H1 (cell line): ENCODE data around the gene TIAM2. TPM values are rescaled to one million over a fixed set of nuclear protein-coding genes. Genes with fewer than 3 reads are reported as not detected.
A peak's percentile ranks its signal among the peaks of the same experiment; 100 is the strongest.

ENCODE experiments used
- CTCF ChIA-PET: fragments of 300-600 bp; sonication (Branson Sonifier 250); formaldehyde crosslinking; loops from one replicate; lab custom pipeline; 2021; ENCODE audit not compliant: partially characterized antibody; lab: Charles Lee
- POLR2A ChIA-PET: fragments of 300-600 bp; sonication (Branson Sonifier 250); formaldehyde crosslinking; loops from one replicate; lab custom pipeline; 2021; ENCODE audit warnings: inconsistent platforms; ENCODE audit not compliant: partially characterized antibody; lab: Charles Lee
- DNase-seq, 2 experiments: peaks; one replicate each; pipeline versions ENCODE4 v3.0.0 to v3.0.0-alpha.2; 2010 to 2022; ENCODE audit warnings: low spot score in 2 of 2, low read depth in 1 of 2, mixed read lengths in 1 of 2
- FAIRE-seq: peaks from 2 replicates; lab custom pipeline; 2011; peaks lifted over from hg19 to GRCh38; lab: Jason Lieb, UNC
- H2AFZ ChIP-seq: 2 replicates; pipeline ENCODE4 v1.8.1; 2012; ENCODE audit warnings: low read length, inconsistent platforms
- H2AK5ac ChIP-seq: 2 replicates; pipeline ENCODE4 v1.6.1; 2013; ENCODE audit warnings: low read depth, low read length
- H2BK120ac ChIP-seq: replicated peaks from 2 replicates; pipeline ENCODE3; 2013; ENCODE audit warnings: low read depth, low read length, inconsistent platforms
- H2BK12ac ChIP-seq: 2 replicates; pipeline ENCODE4 v1.6.1; 2013; ENCODE audit warnings: low read depth, low read length
- H2BK15ac ChIP-seq: 2 replicates; pipeline ENCODE4 v1.6.1; 2013; ENCODE audit warnings: low read length
- H2BK20ac ChIP-seq: 2 replicates; pipeline ENCODE4 v1.6.1; 2013; ENCODE audit warnings: low read length
- H2BK5ac ChIP-seq: 2 replicates; pipeline ENCODE4 v1.6.1; 2013; ENCODE audit warnings: low read depth, low read length
- H3K14ac ChIP-seq: 2 replicates; pipeline ENCODE4 v1.6.1; 2013; ENCODE audit warnings: inconsistent platforms; ENCODE audit not compliant: insufficient read length
- H3K18ac ChIP-seq: 2 replicates; pipeline ENCODE4 v1.6.1; 2013; ENCODE audit warnings: low read length; ENCODE audit errors: extremely low read depth
- H3K23ac ChIP-seq: 2 replicates; pipeline ENCODE4 v1.6.1; 2013; ENCODE audit warnings: inconsistent platforms; ENCODE audit not compliant: insufficient read length
- H3K23me2 ChIP-seq: 2 replicates; pipeline ENCODE4 v1.6.1; 2013; ENCODE audit warnings: low read depth, low read length
- H3K27ac ChIP-seq: 2 replicates; pipeline ENCODE4 v1.6.1; 2011; ENCODE audit warnings: low read depth, low read length, inconsistent platforms
- H3K27me3 ChIP-seq, 4 experiments: replicated peaks in 1 of 4; 1 replicate in 1 of 4; 2 replicates in 3 of 4; pipeline versions ENCODE4 v1.6.1 to v1.8.1; 2011 to 2013; ENCODE audit warnings: low read length in 3 of 4, mild to moderate bottlenecking in 3 of 4, inconsistent platforms in 2 of 4, mixed read lengths in 2 of 4, moderate library complexity in 1 of 4; ENCODE audit not compliant: control insufficient read depth in 3 of 4, insufficient read depth in 3 of 4; ENCODE audit errors: extremely low read depth in 1 of 4
- H3K36me3 ChIP-seq, 4 experiments: 2 replicates each; pipeline versions ENCODE4 v1.6.1 to v1.8.1; 2011 to 2013; ENCODE audit warnings: mild to moderate bottlenecking in 4 of 4, low read length in 3 of 4, moderate library complexity in 2 of 4, control low read depth in 1 of 4, inconsistent platforms in 1 of 4; ENCODE audit not compliant: insufficient read depth in 4 of 4, control insufficient read depth in 2 of 4
- H3K4ac ChIP-seq: replicated peaks from 2 replicates; pipeline ENCODE3; 2013; ENCODE audit warnings: low read length, low read depth, mixed read lengths, inconsistent platforms; ENCODE audit not compliant: insufficient read length
- H3K4me1 ChIP-seq, 4 experiments: replicated peaks in 1 of 4; 1 replicate in 1 of 4; 2 replicates in 3 of 4; pipeline versions ENCODE4 v1.6.1 to v1.8.1; 2011 to 2013; ENCODE audit warnings: low read length in 3 of 4, inconsistent platforms in 2 of 4, mixed read lengths in 1 of 4; ENCODE audit not compliant: insufficient read depth in 4 of 4, control insufficient read depth in 3 of 4
- H3K4me2 ChIP-seq, 2 experiments: 2 replicates each; pipeline versions ENCODE4 v1.6.1 to v1.8.1; 2011 to 2013; ENCODE audit warnings: low read depth in 2 of 2, low read length in 2 of 2, control low read depth in 1 of 2, inconsistent platforms in 1 of 2, mild to moderate bottlenecking in 1 of 2; ENCODE audit not compliant: insufficient read depth in 1 of 2
- H3K4me3 ChIP-seq, 4 experiments: fragments of 200-600, 300-600 bp in 1 of 4; sonication (generic), shearing (Covaris generic), sonication (Bioruptor Twin) in 1 of 4; 2 replicates each; pipeline versions ENCODE4 v1.5.1 to v1.8.1; 2011 to 2016; ENCODE audit warnings: low read length in 4 of 4, low read depth in 3 of 4, control low read depth in 2 of 4, inconsistent platforms in 2 of 4, mild to moderate bottlenecking in 2 of 4, mixed read lengths in 1 of 4, moderate library complexity in 1 of 4; ENCODE audit not compliant: insufficient read depth in 2 of 4; ENCODE audit errors: extremely low read depth in 1 of 4
- H3K56ac ChIP-seq: replicated peaks from 2 replicates; pipeline ENCODE3; 2013; ENCODE audit warnings: low read depth, mild to moderate bottlenecking, mixed read lengths, low read length, inconsistent platforms; ENCODE audit not compliant: insufficient read length
- H3K79me1 ChIP-seq: 2 replicates; pipeline ENCODE4 v1.6.1; 2013; ENCODE audit warnings: low read depth, low read length, control low read depth
- H3K79me2 ChIP-seq, 2 experiments: 2 replicates each; pipeline versions ENCODE4 v1.6.1 to v1.8.1; 2012 to 2013; ENCODE audit warnings: low read length in 2 of 2, mild to moderate bottlenecking in 2 of 2, inconsistent platforms in 1 of 2; ENCODE audit not compliant: insufficient read depth in 2 of 2, control insufficient read depth in 1 of 2
- H3K9ac ChIP-seq, 4 experiments: replicated peaks in 1 of 4; 1 replicate in 1 of 4; 2 replicates in 3 of 4; pipeline versions ENCODE4 v1.6.1 to v1.8.1; 2011 to 2013; ENCODE audit warnings: low read depth in 3 of 4, low read length in 3 of 4, control low read depth in 2 of 4, mild to moderate bottlenecking in 2 of 4, moderate library complexity in 2 of 4, inconsistent platforms in 1 of 4; ENCODE audit errors: extremely low read depth in 1 of 4
- H3K9me3 ChIP-seq, 2 experiments: 2 replicates each; pipeline versions ENCODE4 v1.6.1 to v1.8.1; 2012 to 2013; ENCODE audit warnings: mild to moderate bottlenecking in 2 of 2, moderate library complexity in 2 of 2, control low read depth in 1 of 2, inconsistent platforms in 1 of 2, low read depth in 1 of 2, low read length in 1 of 2, mixed read lengths in 1 of 2; ENCODE audit not compliant: insufficient read depth in 2 of 2
- H4K20me1 ChIP-seq, 2 experiments: replicated peaks in 1 of 2; 2 replicates each; pipeline versions ENCODE3 to v1.8.1; 2011 to 2013; ENCODE audit warnings: inconsistent platforms in 2 of 2, low read length in 2 of 2, mild to moderate bottlenecking in 1 of 2; ENCODE audit not compliant: insufficient read depth in 2 of 2, control insufficient read depth in 1 of 2
- H4K5ac ChIP-seq: 2 replicates; pipeline ENCODE4 v1.6.1; 2013; ENCODE audit warnings: low read length, low read depth, mixed read lengths, inconsistent platforms; ENCODE audit not compliant: insufficient read length
- H4K8ac ChIP-seq: 2 replicates; pipeline ENCODE4 v1.8.0; 2013; ENCODE audit warnings: mild to moderate bottlenecking, moderate library complexity, low read length, inconsistent platforms; ENCODE audit not compliant: insufficient read depth; ENCODE audit errors: extremely low read depth
- H4K91ac ChIP-seq: replicated peaks from 2 replicates; pipeline ENCODE3; 2013; ENCODE audit warnings: low read length, mixed read lengths, inconsistent platforms; ENCODE audit not compliant: insufficient read length
- ATF3 ChIP-seq: IDR thresholded peaks from 2 replicates; pipeline ENCODE4 v1.6.1; 2011; ENCODE audit warnings: low read depth, mild to moderate bottlenecking, low read length; ENCODE audit not compliant: insufficient read depth
- GABPA ChIP-seq: IDR thresholded peaks from 2 replicates; pipeline ENCODE4 v1.6.1; 2011; ENCODE audit warnings: mild to moderate bottlenecking, low read length, moderate library complexity, borderline replicate concordance; ENCODE audit not compliant: insufficient read depth
- GTF2F1 ChIP-seq: IDR thresholded peaks from 2 replicates; pipeline ENCODE4 v1.6.1; 2012; ENCODE audit warnings: low read depth, low read length, improper control_type of control experiment, borderline replicate concordance
- JUN ChIP-seq: IDR thresholded peaks from 2 replicates; pipeline ENCODE4 v1.6.1; 2011; ENCODE audit warnings: low read depth, mild to moderate bottlenecking, improper control_type of control experiment, low read length
- KDM4A ChIP-seq: IDR thresholded peaks from one replicate; pipeline ENCODE4 v1.7.1; 2012; ENCODE audit warnings: low read depth, mild to moderate bottlenecking, moderate library complexity, low read length, inconsistent platforms; ENCODE audit not compliant: severe bottlenecking
- RBBP5 ChIP-seq: IDR thresholded peaks from 2 replicates; pipeline ENCODE4 v1.7.1; 2012; ENCODE audit warnings: low read depth, mild to moderate bottlenecking, inconsistent platforms, low read length, moderate library complexity, borderline replicate concordance
- RXRA ChIP-seq: IDR thresholded peaks from 2 replicates; pipeline ENCODE4 v1.6.1; 2011; ENCODE audit warnings: low read depth, mild to moderate bottlenecking, low read length, moderate library complexity; ENCODE audit not compliant: insufficient read depth
- TAF1 ChIP-seq: IDR thresholded peaks from 2 replicates; pipeline ENCODE4 v1.6.1; 2011; ENCODE audit warnings: mild to moderate bottlenecking, low read depth, low read length
- WGBS, 2 experiments: shearing (Covaris generic) in 1 of 2; methylation state at CpG; one replicate each; pipeline versions ENCODE4 v1.1.6 to v1.1.7; 2013 to 2015; ENCODE audit warnings: low lambda C conversion rate in 2 of 2, mixed read lengths in 2 of 2, inconsistent platforms in 1 of 2, low coverage in 1 of 2, missing lambda C conversion rate in 1 of 2; ENCODE audit not compliant: insufficient replicate concordance in 2 of 2, insufficient coverage in 1 of 2, insufficient read length in 1 of 2; ENCODE audit errors: extremely low coverage in 1 of 2, missing lambda C conversion rate in 1 of 2; 5-methylcytosine and 5-hydroxymethylcytosine counted together
- polyA plus RNA-seq, 7 experiments: library from polyadenylated mRNA; depleted of rRNA in 3 of 7; stranded (reverse) in 5 of 7; unstranded in 2 of 7; fragments of >200 nt in 5 of 7; fragments of 200-250 nt in 2 of 7; gene quantifications; 1 replicate in 5 of 7; 2 replicates in 1 of 7; 4 replicates in 1 of 7; pipeline versions ENCODE4 v1.2.1 to v1.2.3, GENCODE V29; 2011 to 2013; ENCODE audit warnings: missing spikeins in 2 of 7, mixed read lengths in 2 of 7
- total RNA-seq: library from RNA; stranded (reverse); fragmentation: NEBNext Ultra II Directional; extraction: Animal tissue kit (Norgen Biotek cat#: 25700); gene quantifications from 2 replicates; pipeline ENCODE4 v1.2.1, GENCODE V29; 2021

The TIAM2 gene
- total and polyA plus RNA-seq, 2 of the 8 experiments (the other 6 are each of a cell fraction or from before 2014, with no cell fraction given), result 7.4 to 23.9 TPM

DNA sequence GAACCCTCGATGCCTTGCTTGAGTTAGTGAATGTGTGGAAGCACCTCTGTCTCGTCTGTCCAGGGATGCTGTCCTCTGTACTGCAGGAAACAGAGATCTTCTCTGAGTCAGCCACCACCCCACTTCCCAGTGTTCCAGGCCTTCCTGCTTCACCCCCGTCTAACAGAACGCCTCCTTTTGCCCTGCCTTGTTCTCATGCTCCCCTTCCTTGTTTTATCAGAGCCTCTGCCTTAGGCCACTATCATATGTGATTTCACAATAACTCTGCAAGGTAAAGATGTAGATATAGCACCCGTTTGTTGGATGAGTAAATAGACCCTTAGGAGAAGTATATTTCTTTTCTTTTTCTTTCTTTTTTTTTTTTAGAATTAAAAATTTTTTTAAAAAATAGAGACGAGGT, 162.0 kb downstream of the TIAM2 start:
- no peak overlapping the region for H2BK20ac ChIP-seq
- DNase-seq (no peak), FAIRE-seq (no peak)
- CTCF ChIA-PET, result no interaction called here
- H3K4ac ChIP-seq, result no peak overlapping the region
- no peak overlapping the region for H3K27ac ChIP-seq
- H4K20me1 ChIP-seq, result peaks cover 0 to 2% of the 10 kb centered on the region in 2 experiments
- POLR2A ChIA-PET, result no interaction called here
- no peaks in the 10 kb centered on the region; a peak in 1 of 4 replicates for H3K9me3 ChIP-seq
- no peak overlapping the region for H2AFZ ChIP-seq
- 89% methylated on average over 6 of the region's 6 CpGs; no CpG with 5 or more reads in 1 of the 2 experiments for WGBS, 2 experiments
- H3K79me1 ChIP-seq, result no peaks in the 10 kb centered on the region; the same call in 1 of the 2 replicates
- no peak overlapping the region for H3K9ac ChIP-seq
- H3K36me3 ChIP-seq, result no peaks in the 10 kb centered on the region; a peak in 1 of 8 replicates
- H3K14ac ChIP-seq, result no peak overlapping the region
- peaks cover 0 to 6% (median 2%) of the 10 kb centered on the region in 4 experiments; a peak in 4 of 7 replicates for H3K4me1 ChIP-seq
- H2BK12ac ChIP-seq, result no peak overlapping the region
- H2BK15ac ChIP-seq, result no peak overlapping the region
- H3K23me2 ChIP-seq, result no peaks in the 10 kb centered on the region; the same call in 1 of the 2 replicates
- no peak overlapping the region; the same call in 1 of the 2 replicates for H2AK5ac ChIP-seq
- no peaks in the 10 kb centered on the region for H3K79me2 ChIP-seq
- H2BK5ac ChIP-seq, result no peak overlapping the region
- no peak overlapping the region for H4K5ac ChIP-seq
- peak overlapping the region; percentile 57; the same call in 1 of the 2 replicates for H4K8ac ChIP-seq
- H3K27me3 ChIP-seq, result no peaks in the 10 kb centered on the region
- H3K23ac ChIP-seq, result no peak overlapping the region
- H3K4me3 ChIP-seq, result no peak overlapping the region
- TF ChIP-seq KDM4A, result no peak
- TF ChIP-seq TAF1, result no peak
- no peak for TF ChIP-seq RXRA
- no peak for TF ChIP-seq JUN
- no peak for TF ChIP-seq GABPA
- TF ChIP-seq ATF3, result no peak
- TF ChIP-seq RBBP5, result no peak
- TF ChIP-seq GTF2F1, result no peak
- H3K56ac ChIP-seq, result no peak overlapping the region
- no peak overlapping the region for H3K4me2 ChIP-seq
- H4K91ac ChIP-seq, result no peak overlapping the region
- H2BK120ac ChIP-seq, result no peak overlapping the region
- H3K18ac ChIP-seq, result no peak overlapping the region
